Stimulated activated CD4-positive, alpha-beta T cell treated with anti-CD3 and anti-CD28 coated beads, Interleukin-1b, Interleukin-23, amount 100 ng/mL, for 48 hours (primary cell): ENCODE data around the gene CDKN3.
"Not testable (repeated sequence)": the region's sequence is repeated elsewhere in the genome, so short reads cannot be mapped to it uniquely, and the experiment has no call there.

Experiments
- DNase-seq: peaks from one replicate; pipeline ENCODE4 v3.0.0-alpha.2; 2020

Gene CDKN3

DNA sequence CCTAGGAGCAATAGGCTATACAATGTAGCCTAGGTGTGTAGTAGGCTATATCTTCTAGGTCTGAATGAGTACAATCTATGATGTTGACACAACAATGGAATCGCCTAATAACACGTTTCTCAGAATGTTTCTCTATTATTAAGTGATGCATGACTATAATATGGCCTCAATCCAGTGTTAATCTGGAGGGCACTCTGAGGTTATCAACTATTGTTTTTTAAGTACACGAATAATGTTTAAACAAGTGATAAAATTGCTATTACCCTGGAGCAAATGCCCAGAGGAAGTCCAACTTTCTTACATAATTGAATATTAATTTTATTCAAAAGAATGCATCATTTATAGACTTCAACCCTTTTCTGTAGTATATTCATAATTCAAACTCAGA is 60.8 kb downstream of the CDKN3 start:
- no peak for DNase-seq

DNA sequence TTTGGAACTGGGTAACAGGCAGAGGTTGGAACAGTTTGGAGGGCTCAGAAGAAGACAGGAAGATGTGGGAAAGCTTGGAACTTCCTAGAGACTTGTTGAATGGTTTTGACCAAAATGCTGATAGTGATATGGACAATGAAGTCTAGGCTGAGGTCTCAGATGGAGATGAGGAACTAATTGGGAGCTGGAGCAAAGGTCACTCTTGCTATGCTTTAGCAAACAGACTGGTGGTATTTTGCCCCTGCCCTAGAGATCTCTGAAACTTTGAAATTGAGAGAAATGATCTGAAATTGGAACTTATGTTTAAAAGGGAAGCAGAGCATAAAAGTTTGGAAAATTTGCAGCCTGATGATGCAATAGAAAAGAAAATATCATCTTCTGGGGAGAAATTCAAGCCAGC is 61.7 kb downstream of the CDKN3 start:
- DNase-seq: not testable (repeated sequence)

DNA sequence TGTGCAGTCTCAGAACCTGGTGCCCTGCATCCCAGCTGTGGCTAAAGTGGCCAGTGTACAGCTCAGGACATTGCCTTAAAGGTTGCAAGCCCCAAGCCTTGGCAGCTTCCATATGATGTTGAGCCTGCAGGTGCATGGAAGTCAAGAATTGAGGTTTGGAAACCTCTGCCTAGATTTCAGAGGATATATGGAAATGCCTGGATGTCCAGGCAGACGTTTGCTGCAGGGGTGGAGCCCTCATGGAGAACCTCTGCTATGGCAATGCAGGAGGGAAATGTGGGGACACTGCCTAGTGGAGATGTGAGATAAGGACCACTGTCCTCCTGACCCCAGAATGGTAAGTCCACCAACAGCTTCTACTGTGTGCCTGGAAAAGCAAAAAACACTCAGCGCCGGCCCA is 62.3 kb downstream of the CDKN3 start:
- no peak for DNase-seq

DNA sequence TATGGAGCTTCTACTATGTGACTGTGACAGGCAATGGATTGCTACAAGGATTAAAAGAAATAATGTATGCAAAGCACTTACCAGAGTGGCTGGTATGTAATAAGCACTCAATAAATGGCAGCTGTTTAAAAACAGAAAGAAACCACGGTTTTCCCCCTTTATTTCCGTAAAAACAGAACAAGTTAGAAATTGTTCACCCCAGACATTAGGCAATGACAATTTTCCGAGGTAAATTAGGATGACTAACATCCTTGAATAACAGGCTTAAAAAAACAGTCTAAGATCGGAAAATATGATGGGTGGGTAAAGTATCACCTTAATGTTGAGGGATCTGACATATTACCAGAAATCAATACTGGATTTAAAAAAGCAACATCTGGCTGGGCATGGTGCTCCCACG is 65.2 kb downstream of the CDKN3 start:
- no peak for DNase-seq

DNA sequence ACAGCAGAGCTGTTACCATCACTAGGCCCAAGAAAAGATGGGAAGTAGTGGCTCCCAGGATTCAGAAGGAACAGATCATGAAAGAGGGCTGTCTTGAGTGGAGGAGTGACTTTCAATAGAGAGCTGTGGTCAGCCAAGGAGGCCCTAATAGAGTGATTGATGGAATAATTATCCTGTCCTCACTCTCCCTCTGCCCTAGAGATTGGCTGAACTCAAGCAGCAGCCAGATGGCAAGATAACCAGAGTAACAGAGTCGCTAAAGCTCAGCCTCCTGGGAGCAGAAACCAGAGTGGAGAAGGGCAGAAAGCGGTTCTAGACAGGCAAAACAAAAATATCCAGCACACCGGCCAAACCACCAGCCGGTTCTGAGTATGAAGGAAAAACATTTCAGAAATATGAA is 68.8 kb downstream of the CDKN3 start:
- DNase-seq: no peak

DNA sequence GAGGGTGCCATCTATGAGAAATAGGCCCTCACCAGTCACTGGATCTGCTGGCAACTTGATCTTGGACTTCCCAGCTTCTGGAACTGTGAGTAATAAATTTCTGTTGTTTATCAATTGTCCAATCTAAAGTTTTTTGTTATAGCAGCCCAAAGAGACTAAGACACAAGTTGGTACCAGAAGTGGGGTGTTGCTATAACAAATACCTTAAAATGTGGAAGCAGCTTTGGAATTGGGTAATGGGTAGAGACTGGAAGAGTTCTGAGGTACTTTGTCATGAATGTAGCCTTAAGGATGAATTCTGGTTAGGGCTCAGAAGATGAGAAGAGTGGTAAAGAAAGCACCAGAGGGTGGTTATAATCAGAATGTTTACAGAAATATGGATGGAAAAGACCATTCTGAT is 70.5 kb downstream of the CDKN3 start:
- DNase-seq: no peak
